SK-N-SH treated with all-trans-retinoic acid at 6 μM for 48 hours (cell line): ENCODE measurements around the gene INPP5B.

Experiments used
- BACH2 ChIP-seq: fragments of 250-450 bp; sonication (Bioruptor Pico); IDR thresholded peaks from 2 replicates; pipeline ENCODE4 v1.9.0; 2021; ENCODE audit warnings: mild to moderate bottlenecking, borderline replicate concordance
- GLIS3 ChIP-seq: fragments of 250-450 bp; sonication (Bioruptor Pico); IDR thresholded peaks from 2 replicates; pipeline ENCODE4 v1.5.0; 2020; ENCODE audit warnings: mild to moderate bottlenecking, moderate library complexity
- TOX ChIP-seq: fragments of 250-450 bp; sonication (Bioruptor Pico); IDR thresholded peaks from 2 replicates; pipeline ENCODE4 v1.8.0; 2021; ENCODE audit warnings: mild to moderate bottlenecking, moderate library complexity, borderline replicate concordance
- TSHZ2 ChIP-seq: fragments of 250-450 bp; sonication (Bioruptor Pico); IDR thresholded peaks from 2 replicates; pipeline ENCODE4 v1.5.0; 2020; ENCODE audit warnings: mild to moderate bottlenecking, moderate library complexity
- ZFP30 ChIP-seq: fragments of 450-650 bp; formaldehyde crosslinking; IDR thresholded peaks from 2 replicates; pipeline ENCODE4 v1.5.0; 2022; ENCODE audit warnings: mild to moderate bottlenecking, moderate library complexity
- ZNF70 ChIP-seq: fragments of 450-650 bp; formaldehyde crosslinking; IDR thresholded peaks from 2 replicates; pipeline ENCODE4 v1.5.0; 2020; ENCODE audit warnings: mild to moderate bottlenecking, moderate library complexity
- TF ChIP-seq, protein P1 (sequence below): fragments of 250-450 bp; sonication (Bioruptor Pico); IDR thresholded peaks from 2 replicates; pipeline ENCODE4 v1.5.1; 2020; ENCODE audit warnings: low read depth, mild to moderate bottlenecking, moderate library complexity
- TF ChIP-seq, protein P2 (sequence below): fragments of 250-450 bp; sonication (Bioruptor Pico); IDR thresholded peaks from 2 replicates; pipeline ENCODE4 v1.8.0; 2021; ENCODE audit warnings: low read depth, mild to moderate bottlenecking, moderate library complexity, borderline replicate concordance
- TF ChIP-seq, protein P3 (sequence below): fragments of 250-450 bp; sonication (Bioruptor Pico); IDR thresholded peaks from 2 replicates; pipeline ENCODE4 v1.8.0; 2020; ENCODE audit warnings: mild to moderate bottlenecking, moderate library complexity, borderline replicate concordance

GRCh38 chr1:37948166-37948565 lies 1.3 kb upstream of the INPP5B start:
- TF ChIP-seq BACH2 (CRISPR knock-in tag) (no peak), TSHZ2 (CRISPR knock-in tag) (no peak), GLIS3 (CRISPR knock-in tag) (no peak), ZNF70 (CRISPR knock-in tag) (no peak), ZFP30 (CRISPR knock-in tag) (no peak), TOX (CRISPR knock-in tag) (no peak)
- TF ChIP-seq, protein P1, sequence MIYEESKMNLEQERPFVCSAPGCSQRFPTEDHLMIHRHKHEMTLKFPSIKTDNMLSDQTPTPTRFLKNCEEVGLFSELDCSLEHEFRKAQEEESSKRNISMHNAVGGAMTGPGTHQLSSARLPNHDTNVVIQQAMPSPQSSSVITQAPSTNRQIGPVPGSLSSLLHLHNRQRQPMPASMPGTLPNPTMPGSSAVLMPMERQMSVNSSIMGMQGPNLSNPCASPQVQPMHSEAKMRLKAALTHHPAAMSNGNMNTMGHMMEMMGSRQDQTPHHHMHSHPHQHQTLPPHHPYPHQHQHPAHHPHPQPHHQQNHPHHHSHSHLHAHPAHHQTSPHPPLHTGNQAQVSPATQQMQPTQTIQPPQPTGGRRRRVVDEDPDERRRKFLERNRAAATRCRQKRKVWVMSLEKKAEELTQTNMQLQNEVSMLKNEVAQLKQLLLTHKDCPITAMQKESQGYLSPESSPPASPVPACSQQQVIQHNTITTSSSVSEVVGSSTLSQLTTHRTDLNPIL (CRISPR knock-in tag), result no peak
- TF ChIP-seq, protein P2, sequence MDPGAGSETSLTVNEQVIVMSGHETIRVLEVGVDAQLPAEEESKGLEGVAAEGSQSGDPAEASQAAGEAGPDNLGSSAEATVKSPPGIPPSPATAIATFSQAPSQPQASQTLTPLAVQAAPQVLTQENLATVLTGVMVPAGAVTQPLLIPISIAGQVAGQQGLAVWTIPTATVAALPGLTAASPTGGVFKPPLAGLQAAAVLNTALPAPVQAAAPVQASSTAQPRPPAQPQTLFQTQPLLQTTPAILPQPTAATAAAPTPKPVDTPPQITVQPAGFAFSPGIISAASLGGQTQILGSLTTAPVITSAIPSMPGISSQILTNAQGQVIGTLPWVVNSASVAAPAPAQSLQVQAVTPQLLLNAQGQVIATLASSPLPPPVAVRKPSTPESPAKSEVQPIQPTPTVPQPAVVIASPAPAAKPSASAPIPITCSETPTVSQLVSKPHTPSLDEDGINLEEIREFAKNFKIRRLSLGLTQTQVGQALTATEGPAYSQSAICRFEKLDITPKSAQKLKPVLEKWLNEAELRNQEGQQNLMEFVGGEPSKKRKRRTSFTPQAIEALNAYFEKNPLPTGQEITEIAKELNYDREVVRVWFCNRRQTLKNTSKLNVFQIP, result no peak
- TF ChIP-seq, protein P3, sequence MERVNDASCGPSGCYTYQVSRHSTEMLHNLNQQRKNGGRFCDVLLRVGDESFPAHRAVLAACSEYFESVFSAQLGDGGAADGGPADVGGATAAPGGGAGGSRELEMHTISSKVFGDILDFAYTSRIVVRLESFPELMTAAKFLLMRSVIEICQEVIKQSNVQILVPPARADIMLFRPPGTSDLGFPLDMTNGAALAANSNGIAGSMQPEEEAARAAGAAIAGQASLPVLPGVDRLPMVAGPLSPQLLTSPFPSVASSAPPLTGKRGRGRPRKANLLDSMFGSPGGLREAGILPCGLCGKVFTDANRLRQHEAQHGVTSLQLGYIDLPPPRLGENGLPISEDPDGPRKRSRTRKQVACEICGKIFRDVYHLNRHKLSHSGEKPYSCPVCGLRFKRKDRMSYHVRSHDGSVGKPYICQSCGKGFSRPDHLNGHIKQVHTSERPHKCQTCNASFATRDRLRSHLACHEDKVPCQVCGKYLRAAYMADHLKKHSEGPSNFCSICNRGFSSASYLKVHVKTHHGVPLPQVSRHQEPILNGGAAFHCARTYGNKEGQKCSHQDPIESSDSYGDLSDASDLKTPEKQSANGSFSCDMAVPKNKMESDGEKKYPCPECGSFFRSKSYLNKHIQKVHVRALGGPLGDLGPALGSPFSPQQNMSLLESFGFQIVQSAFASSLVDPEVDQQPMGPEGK (CRISPR knock-in tag), result no peak
